Natural killer cell treated with Interleukin-12 subunit alpha and Interleukin-12 subunit beta and Interleukin-15 and Interleukin-18, amount 100 ng/mL, for 72 hours (primary cell): Measurements from ENCODE around the gene EBPL. TPM values are rescaled to one million over a fixed set of nuclear protein-coding genes. Genes with fewer than 3 reads are reported as not detected.
A peak's percentile ranks its signal among the peaks of the same experiment; 100 is the strongest.

ENCODE experiments used
- ATAC-seq, 2 donors: fragments of 150-1000 bp; cut with Tn5 transposase in 1 of 2; sonication (Bioruptor Pico), chemical (Tn5 transposase) in 1 of 2; 2 replicates each; pipeline ENCODE4 v1.10.0; 2021
- DNase-seq: peaks from one replicate; pipeline ENCODE4 v3.0.0; 2022; ENCODE audit warnings: low spot score
- H3K27ac Mint-ChIP-seq, 2 donors: 1 replicate in 1 of 2; 2 replicates in 1 of 2; pipeline ENCODE4 v1.8.0; 2022; ENCODE audit warnings: mixed read lengths in 2 of 2, mild to moderate bottlenecking in 1 of 2, moderate library complexity in 1 of 2
- H3K27me3 Mint-ChIP-seq, 2 donors: 1 replicate in 1 of 2; 2 replicates in 1 of 2; pipeline ENCODE4 v1.8.0; 2022; ENCODE audit warnings: mixed read lengths in 2 of 2
- H3K36me3 Mint-ChIP-seq: one replicate; pipeline ENCODE4 v1.8.0; 2022; ENCODE audit warnings: mixed read lengths
- H3K4me1 Mint-ChIP-seq, 2 donors: 1 replicate in 1 of 2; 2 replicates in 1 of 2; pipeline ENCODE4 v1.8.0; 2022; ENCODE audit warnings: low read depth in 2 of 2, mixed read lengths in 2 of 2, mild to moderate bottlenecking in 1 of 2
- H3K4me3 Mint-ChIP-seq: one replicate; pipeline ENCODE4 v1.8.0; 2022; ENCODE audit warnings: mixed read lengths
- H3K9me3 Mint-ChIP-seq: 2 replicates; pipeline ENCODE4 v1.8.0; 2022; ENCODE audit warnings: mixed read lengths
- total RNA-seq, 2 donors: library from RNA; stranded (reverse); gene quantifications; one replicate each; pipeline ENCODE4 v1.2.3, GENCODE V29; 2022

EBPL gene
- total RNA-seq, 2 donors from 2014 or later = 20.1 to 39.0 TPM

- Mint-ChIP-seq H3K27ac (peak overlapping the region; percentile 9 to 17), H3K36me3 (no peaks in the 10 kb centered on the region), H3K4me1 (peaks cover 14 to 16% of the 10 kb centered on the region in 2 donors), H3K27me3 (no peaks in the 10 kb centered on the region), H3K4me3 (peak overlapping the region; percentile 76), H3K9me3 (no peaks in the 10 kb centered on the region)
- ATAC-seq (peak; percentile 82 to 87), DNase-seq (peak; percentile 77)
Measured at GRCh38 chr13:49635599-49636433, 55.5 kb downstream of the EBPL start.

- no peak overlapping the region for H3K27ac Mint-ChIP-seq
- DNase-seq = no peak
- H3K36me3 Mint-ChIP-seq = no peaks in the 10 kb centered on the region
Measured at GRCh38 chr13:49633710-49634109, 57.6 kb downstream of the EBPL start.

GRCh38 chr13:49632156-49632555 lies 59.1 kb downstream of the EBPL start:
- no peak for ATAC-seq

More at GRCh38 chr13:49633710-49634109, 57.6 kb downstream of the EBPL start:
- Mint-ChIP-seq H3K4me3 (no peak overlapping the region), H3K4me1 (peaks cover 14 to 16% of the 10 kb centered on the region in 2 donors), H3K9me3 (no peaks in the 10 kb centered on the region), H3K27me3 (no peaks in the 10 kb centered on the region)
- ATAC-seq = no peak

GRCh38 chr13:49630580-49630979 lies 60.7 kb downstream of the EBPL start:
- H3K27me3 Mint-ChIP-seq = no peaks in the 10 kb centered on the region
- ATAC-seq (no peak), DNase-seq (no peak)
- no peaks in the 10 kb centered on the region for H3K9me3 Mint-ChIP-seq
- H3K4me1 Mint-ChIP-seq = peaks cover 9 to 14% of the 10 kb centered on the region in 2 donors
- H3K27ac Mint-ChIP-seq = no peak overlapping the region
- H3K4me3 Mint-ChIP-seq = no peak overlapping the region
- no peaks in the 10 kb centered on the region for H3K36me3 Mint-ChIP-seq

More at GRCh38 chr13:49632156-49632555, 59.1 kb downstream of the EBPL start:
- Mint-ChIP-seq H3K27ac (no peak overlapping the region), H3K4me1 (peaks cover 14 to 23% of the 10 kb centered on the region in 2 donors), H3K36me3 (no peaks in the 10 kb centered on the region), H3K9me3 (no peaks in the 10 kb centered on the region), H3K4me3 (no peak overlapping the region), H3K27me3 (no peaks in the 10 kb centered on the region)
- no peak for DNase-seq

GRCh38 chr13:49629947-49630346 lies 61.3 kb downstream of the EBPL start:
- Mint-ChIP-seq H3K27me3 (no peaks in the 10 kb centered on the region), H3K27ac (no peak overlapping the region), H3K4me3 (no peak overlapping the region), H3K36me3 (no peaks in the 10 kb centered on the region), H3K9me3 (no peaks in the 10 kb centered on the region), H3K4me1 (peaks cover 4 to 8% of the 10 kb centered on the region in 2 donors)
- ATAC-seq (no peak), DNase-seq (no peak)

GRCh38 chr13:49629196-49629938 lies 61.9 kb downstream of the EBPL start:
- no peak overlapping the region for H3K27ac Mint-ChIP-seq
- peaks cover 0 to 8% of the 10 kb centered on the region in 2 donors for H3K4me1 Mint-ChIP-seq
- H3K4me3 Mint-ChIP-seq = no peak overlapping the region
- no peaks in the 10 kb centered on the region for H3K36me3 Mint-ChIP-seq
- no peak for ATAC-seq
- no peaks in the 10 kb centered on the region for H3K9me3 Mint-ChIP-seq
- no peak for DNase-seq
- no peaks in the 10 kb centered on the region for H3K27me3 Mint-ChIP-seq

- H3K36me3 Mint-ChIP-seq = no peaks in the 10 kb centered on the region
- peak; percentile 75 to 77 for ATAC-seq
- no peaks in the 10 kb centered on the region for H3K27me3 Mint-ChIP-seq
- peaks cover 0 to 8% of the 10 kb centered on the region in 2 donors for H3K4me1 Mint-ChIP-seq
- H3K27ac Mint-ChIP-seq = peak within 1 kb of the TSS; percentile 33 to 85
- DNase-seq = peak; percentile 67
- H3K9me3 Mint-ChIP-seq = no peaks in the 10 kb centered on the region
- peak within 1 kb of the TSS; percentile 74 for H3K4me3 Mint-ChIP-seq
Measured at GRCh38 chr13:49627831-49628652, 63.2 kb downstream of the EBPL start, which contains the start of gene ARL11. TSS of gene ARL11 (plus strand) at chr13:49628507. CDS start at chr13:49630448, 1,941 bp downstream.

- Mint-ChIP-seq H3K9me3 (no peaks in the 10 kb centered on the region), H3K36me3 (no peaks in the 10 kb centered on the region), H3K27me3 (no peaks in the 10 kb centered on the region), H3K4me3 (no peak overlapping the region), H3K4me1 (peaks cover 0 to 8% of the 10 kb centered on the region in 2 donors), H3K27ac (no peak overlapping the region)
- ATAC-seq (no peak), DNase-seq (no peak)
Measured at GRCh38 chr13:49625392-49626079, 65.8 kb downstream of the EBPL start.

GRCh38 chr13:49624229-49624628 lies 67.1 kb downstream of the EBPL start:
- no peak for ATAC-seq
- Mint-ChIP-seq H3K4me1 (peaks cover 0 to 8% of the 10 kb centered on the region in 2 donors), H3K27ac (no peak overlapping the region), H3K4me3 (no peak overlapping the region), H3K27me3 (no peaks in the 10 kb centered on the region), H3K36me3 (no peaks in the 10 kb centered on the region), H3K9me3 (no peaks in the 10 kb centered on the region)
- no peak for DNase-seq

GRCh38 chr13:49622174-49622946 lies 68.9 kb downstream of the EBPL start:
- ATAC-seq = peak in 1 of 2 donors; percentile 36
- Mint-ChIP-seq H3K9me3 (no peaks in the 10 kb centered on the region), H3K27me3 (no peaks in the 10 kb centered on the region), H3K4me3 (no peak overlapping the region), H3K36me3 (no peaks in the 10 kb centered on the region), H3K4me1 (no peaks in the 10 kb centered on the region), H3K27ac (no peak overlapping the region)
- no peak for DNase-seq

GRCh38 chr13:49620170-49620621 lies 71.1 kb downstream of the EBPL start:
- Mint-ChIP-seq H3K27me3 (no peaks in the 10 kb centered on the region), H3K27ac (no peak overlapping the region), H3K9me3 (no peaks in the 10 kb centered on the region), H3K36me3 (no peaks in the 10 kb centered on the region), H3K4me3 (no peak overlapping the region), H3K4me1 (no peaks in the 10 kb centered on the region)
- DNase-seq = no peak
- no peak for ATAC-seq

- Mint-ChIP-seq H3K4me1 (no peaks in the 10 kb centered on the region), H3K27me3 (no peaks in the 10 kb centered on the region), H3K27ac (no peak overlapping the region), H3K4me3 (no peak overlapping the region), H3K36me3 (no peaks in the 10 kb centered on the region), H3K9me3 (no peaks in the 10 kb centered on the region)
- ATAC-seq (no peak), DNase-seq (no peak)
Measured at GRCh38 chr13:49616676-49617065, 74.6 kb downstream of the EBPL start.
